ENCODE data around the gene NOP56. TPM values are rescaled to one million over a fixed set of nuclear protein-coding genes. Genes with fewer than 3 reads are reported as not detected.
A peak's percentile ranks its signal among the peaks of the same experiment; 100 is the strongest.

NOP56 gene
- total and polyA plus RNA-seq, 2 of the 8 experiments (the other 6 are each of a cell fraction or from before 2014, with no cell fraction given) = 391 to 677 TPM

- POLR2A ChIA-PET (ENCODE audit: partially characterized antibody) = interaction anchor here (2.3 kb wide), 1 partner anchor 11 kb away, joined by 9 read pairs; no protein-coding TSS in a partner anchor
- Histone ChIP-seq H3K27me3 (replicated peaks in 1 of 4; ENCODE audit: control insufficient read depth in 3 of 4, extremely low read depth in 1 of 4, insufficient read depth in 3 of 4, low read length in 3 of 4) (peaks cover 48 to 64% (median 61%) of the 10 kb centered on the region in 4 experiments), H4K8ac (ENCODE audit: extremely low read depth, insufficient read depth, low read length) (no peak overlapping the region)
These were observed 37.8 kb downstream of the NOP56 start for GRCh38 chr20:2690213-2690612.

More at GRCh38 chr20:2690213-2690612, 37.8 kb downstream of the NOP56 start:
- Histone ChIP-seq H2BK15ac (ENCODE audit: low read length) (no peak overlapping the region), H3K4me1 (replicated peaks in 1 of 4; ENCODE audit: control insufficient read depth in 3 of 4, insufficient read depth in 4 of 4, low read length in 3 of 4) (peaks cover 3 to 25% (median 9%) of the 10 kb centered on the region in 4 experiments), H3K18ac (ENCODE audit: extremely low read depth, low read length) (no peak overlapping the region), H4K91ac (replicated peaks; ENCODE audit: insufficient read length, low read length) (no peak overlapping the region), H3K4me3 (ENCODE audit: extremely low read depth in 1 of 4, insufficient read depth in 2 of 4, low read depth in 3 of 4, low read length in 4 of 4) (no peak overlapping the region), H2AFZ (ENCODE audit: low read length) (no peak overlapping the region), H2AK5ac (ENCODE audit: low read depth, low read length) (no peak overlapping the region), H3K9me3 (ENCODE audit: insufficient read depth in 2 of 2, low read depth in 1 of 2, low read length in 1 of 2) (no peaks in the 10 kb centered on the region), H3K79me2 (ENCODE audit: control insufficient read depth in 1 of 2, insufficient read depth in 2 of 2, low read length in 2 of 2) (no peaks in the 10 kb centered on the region), H3K23me2 (ENCODE audit: low read depth, low read length) (peaks cover 3% of the 10 kb centered on the region; the same call in 1 of the 2 replicates), H4K5ac (ENCODE audit: insufficient read length, low read depth, low read length) (no peak overlapping the region), H2BK20ac (ENCODE audit: low read length) (0 out of 2 replicates have a peak overlapping the region, but pooled peaks have one; percentile 21), H3K56ac (replicated peaks; ENCODE audit: insufficient read length, low read depth, low read length) (no peak overlapping the region), H3K36me3 (ENCODE audit: control insufficient read depth in 2 of 4, insufficient read depth in 4 of 4, low read length in 3 of 4) (no peaks in the 10 kb centered on the region; a peak in 1 of 8 replicates), H3K4ac (replicated peaks; ENCODE audit: insufficient read length, low read depth, low read length) (no peak overlapping the region), H3K79me1 (ENCODE audit: low read depth, low read length) (no peaks in the 10 kb centered on the region), H3K14ac (ENCODE audit: insufficient read length) (no peak overlapping the region), H3K4me2 (ENCODE audit: insufficient read depth in 1 of 2, low read depth in 2 of 2, low read length in 2 of 2) (no peak overlapping the region), H4K20me1 (replicated peaks in 1 of 2; ENCODE audit: control insufficient read depth in 1 of 2, insufficient read depth in 2 of 2, low read length in 2 of 2) (peaks cover 4 to 5% of the 10 kb centered on the region in 2 experiments), H3K9ac (replicated peaks in 1 of 4; ENCODE audit: extremely low read depth in 1 of 4, low read depth in 3 of 4, low read length in 3 of 4) (no peak overlapping the region), H3K23ac (ENCODE audit: insufficient read length) (no peak overlapping the region), H2BK120ac (replicated peaks; ENCODE audit: low read depth, low read length) (no peak overlapping the region), H2BK5ac (ENCODE audit: low read depth, low read length) (no peak overlapping the region), H2BK12ac (ENCODE audit: low read depth, low read length) (peak overlapping the region; percentile 46; the same call in 1 of the 2 replicates), H3K27ac (ENCODE audit: low read depth, low read length) (no peak overlapping the region)
- TF ChIP-seq RFX5 (IDR thresholded peaks at IDR 0.05; ENCODE audit: borderline replicate concordance, low read depth, low read length) (no peak), ASH2L (IDR thresholded peaks at IDR 0.05; ENCODE audit: low read length) (no peak), JUN (IDR thresholded peaks at IDR 0.05; ENCODE audit: low read depth, low read length) (no peak), CBX8 (IDR thresholded peaks at IDR 0.05; ENCODE audit: borderline replicate concordance, low read depth, low read length) (no peak)
- CTCF ChIA-PET (ENCODE audit: partially characterized antibody) = interaction anchor here (0.8 to 9.2 kb wide), 9 partner anchors 9 to 100 kb away, joined by 3 to 151 read pairs (median 12); no protein-coding TSS in a partner anchor
- no peak for FAIRE-seq
- WGBS, 2 experiments (ENCODE audit: extremely low coverage in 1 of 2, insufficient coverage in 1 of 2, insufficient read length in 1 of 2, insufficient replicate concordance in 2 of 2, low coverage in 1 of 2, low lambda C conversion rate in 2 of 2, missing lambda C conversion rate in 1 of 2) = 63% methylated on average over 3 of the region's 3 CpGs; no CpG with 5 or more reads in 1 of the 2 experiments
- DNase-seq (ENCODE audit: low read depth in 1 of 2, low spot score in 2 of 2) = no peak
